Measurements from ENCODE around the gene ZNF106. TPM values are rescaled to one million over a fixed set of nuclear protein-coding genes. Genes with fewer than 3 reads are reported as not detected.

ZNF106 gene
- total RNA-seq, 1 donor from 2014 or later, result 38.1 TPM

DNA sequence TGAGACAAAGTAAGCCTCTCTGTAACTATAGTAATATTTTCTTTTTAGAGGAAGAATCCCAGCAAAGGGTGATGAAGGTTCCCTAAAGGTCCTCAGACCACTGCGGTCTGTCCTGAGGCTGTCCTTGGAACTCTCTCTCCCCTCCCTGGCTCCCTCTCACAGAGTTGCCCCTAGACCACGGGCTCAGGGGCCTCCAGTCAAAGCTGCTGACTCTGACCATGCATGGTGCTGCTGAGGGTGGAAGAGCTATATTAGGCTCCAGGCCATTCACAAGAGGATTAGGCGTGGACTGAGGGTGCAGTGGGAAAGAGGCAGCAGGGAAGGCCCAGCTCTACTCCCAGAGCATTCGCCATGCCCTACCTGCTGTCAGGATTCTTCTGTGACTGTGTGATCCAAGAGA is 117.0 kb downstream of the ZNF106 start:
- Histone ChIP-seq H3K27ac (no peak overlapping the region), H3K4me1 (no peaks in the 10 kb centered on the region), H3K27me3 (no peaks in the 10 kb centered on the region), H3K9me3 (no peaks in the 10 kb centered on the region), H3K36me3 (no peaks in the 10 kb centered on the region), H3K4me3 (no peak overlapping the region)
- intact Hi-C loops (cut with DNase I), result no loop called here
- no peak for DNase-seq (ENCODE audit: extremely low spot score in 2 of 2)
- TF ChIP-seq POLR2AphosphoS5 (IDR thresholded peaks at IDR 0.05; ENCODE audit: insufficient read depth in 1 of 2, low read depth in 1 of 2) (no peak), POLR2A (IDR thresholded peaks at IDR 0.05) (no peak), CTCF (IDR thresholded peaks at IDR 0.05) (no peak)

- intact Hi-C loops (cut with DNase I), result no loop called here
- Histone ChIP-seq H3K4me3 (no peak overlapping the region), H3K36me3 (no peaks in the 10 kb centered on the region), H3K4me1 (no peaks in the 10 kb centered on the region), H3K9me3 (no peaks in the 10 kb centered on the region), H3K27me3 (no peaks in the 10 kb centered on the region), H3K27ac (no peak overlapping the region)
- no peak for TF ChIP-seq CTCF (IDR thresholded peaks at IDR 0.05)
- no peak for TF ChIP-seq POLR2AphosphoS5 (IDR thresholded peaks at IDR 0.05; ENCODE audit: insufficient read depth in 1 of 2, low read depth in 1 of 2)
- no peak for TF ChIP-seq POLR2A (IDR thresholded peaks at IDR 0.05)
- no peak for DNase-seq (ENCODE audit: extremely low spot score in 2 of 2)
Measured at GRCh38 chr15:42373274-42373673, 117.7 kb downstream of the ZNF106 start.

- intact Hi-C loops (cut with DNase I), result no loop called here
- H3K27ac ChIP-seq, result no peak overlapping the region
- no peaks in the 10 kb centered on the region for H3K4me1 ChIP-seq
- no peak overlapping the region for H3K4me3 ChIP-seq
- DNase-seq (ENCODE audit: extremely low spot score in 2 of 2), result no peak
- no peaks in the 10 kb centered on the region for H3K36me3 ChIP-seq
- no peaks in the 10 kb centered on the region for H3K27me3 ChIP-seq
- no peak for TF ChIP-seq POLR2AphosphoS5 (IDR thresholded peaks at IDR 0.05; ENCODE audit: insufficient read depth in 1 of 2, low read depth in 1 of 2)
- no peak for TF ChIP-seq CTCF (IDR thresholded peaks at IDR 0.05)
- no peak for TF ChIP-seq POLR2A (IDR thresholded peaks at IDR 0.05)
- no peaks in the 10 kb centered on the region for H3K9me3 ChIP-seq
Measured at GRCh38 chr15:42371096-42371495, 119.8 kb downstream of the ZNF106 start.

DNA sequence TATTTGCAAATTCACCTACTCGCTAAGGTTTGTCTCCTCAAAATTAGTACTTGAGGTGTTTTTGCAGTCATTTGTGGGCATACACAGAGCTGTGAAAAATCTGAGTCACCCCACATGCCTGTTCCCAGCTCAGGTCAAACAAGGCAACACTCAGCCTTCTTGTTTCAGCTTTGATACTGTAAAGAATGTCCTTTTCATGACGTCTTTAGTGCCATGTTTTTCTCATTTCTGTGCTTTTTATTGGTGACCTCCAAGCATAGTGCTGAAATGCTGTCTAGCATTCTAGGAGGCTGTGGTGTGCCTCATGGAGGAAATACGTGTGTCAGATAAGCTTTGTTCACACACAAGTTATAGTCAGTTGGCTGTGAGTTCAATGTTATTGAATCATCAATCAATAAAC is 122.8 kb downstream of the ZNF106 start:
- Histone ChIP-seq H3K4me1 (no peaks in the 10 kb centered on the region), H3K4me3 (no peak overlapping the region), H3K27me3 (no peaks in the 10 kb centered on the region), H3K9me3 (no peaks in the 10 kb centered on the region), H3K27ac (no peak overlapping the region), H3K36me3 (no peaks in the 10 kb centered on the region)
- no peak for DNase-seq (ENCODE audit: extremely low spot score in 2 of 2)
- TF ChIP-seq CTCF (IDR thresholded peaks at IDR 0.05) (no peak), POLR2AphosphoS5 (IDR thresholded peaks at IDR 0.05; ENCODE audit: insufficient read depth in 1 of 2, low read depth in 1 of 2) (no peak), POLR2A (IDR thresholded peaks at IDR 0.05) (no peak)
- intact Hi-C loops (cut with DNase I), result no loop called here

DNA sequence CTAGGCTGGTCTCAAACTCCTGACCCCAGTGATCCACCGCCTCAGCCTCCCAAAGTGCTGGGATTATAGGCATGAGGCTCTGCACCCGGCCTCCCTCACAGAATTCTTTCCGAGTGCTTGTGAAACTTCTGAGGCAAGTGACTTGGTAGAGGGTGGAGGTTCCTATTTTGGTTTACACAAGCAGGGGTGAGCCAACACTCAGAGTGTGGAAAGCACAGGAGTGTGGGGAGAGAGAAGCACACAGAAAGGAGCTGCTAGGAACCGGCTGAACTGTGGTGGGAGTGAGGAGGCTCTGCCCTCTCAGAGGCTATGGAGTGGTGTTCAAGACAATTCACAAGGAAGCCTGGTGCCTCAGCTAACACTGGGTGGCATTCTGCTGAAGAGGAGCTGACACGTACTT is 123.9 kb downstream of the ZNF106 start:
- Histone ChIP-seq H3K27me3 (no peaks in the 10 kb centered on the region), H3K4me3 (no peak overlapping the region), H3K36me3 (no peaks in the 10 kb centered on the region), H3K9me3 (no peaks in the 10 kb centered on the region), H3K27ac (no peak overlapping the region), H3K4me1 (no peaks in the 10 kb centered on the region)
- no peak for DNase-seq (ENCODE audit: extremely low spot score in 2 of 2)
- intact Hi-C loops (cut with DNase I), result no loop called here
- TF ChIP-seq POLR2AphosphoS5 (IDR thresholded peaks at IDR 0.05; ENCODE audit: insufficient read depth in 1 of 2, low read depth in 1 of 2) (no peak), CTCF (IDR thresholded peaks at IDR 0.05) (no peak), POLR2A (IDR thresholded peaks at IDR 0.05) (no peak)

All from vagina (tissue), 2 donors.